Measurements from ENCODE around the gene HPCA.

HPCA gene

GRCh38 chr1:32886004-32886827 lies at the start of gene HPCA:
Gene HPCA (plus strand): TSS chr1:32886491. CDS start chr1:32888899, 2,408 bp downstream.
- no peak for DNase-seq

GRCh38 chr1:32848354-32849063 lies 37.8 kb upstream of the HPCA start:
- DNase-seq = no peak

- DNase-seq = no peak
Observed at GRCh38 chr1:32855861-32856617, 30.3 kb upstream of the HPCA start.

- no peak for DNase-seq
Observed at GRCh38 chr1:32858136-32858535, 28.2 kb upstream of the HPCA start.

- no peak for DNase-seq
Observed at GRCh38 chr1:32858791-32859190, 27.5 kb upstream of the HPCA start.

GRCh38 chr1:32859915-32860314 lies 26.4 kb upstream of the HPCA start:
- DNase-seq = no peak

- DNase-seq = no peak
Observed at GRCh38 chr1:32860566-32860965, 25.7 kb upstream of the HPCA start.

- no peak for DNase-seq
Observed at GRCh38 chr1:32861904-32862695, 24.2 kb upstream of the HPCA start.

GRCh38 chr1:32863218-32863880 lies 22.9 kb upstream of the HPCA start:
- no peak for DNase-seq

GRCh38 chr1:32863881-32864245 lies 22.4 kb upstream of the HPCA start:
- no peak for DNase-seq

GRCh38 chr1:32864375-32865019 lies 21.8 kb upstream of the HPCA start:
- no peak for DNase-seq

- DNase-seq = no peak
Observed at GRCh38 chr1:32865639-32866405, 20.5 kb upstream of the HPCA start.

GRCh38 chr1:32867151-32867550 lies 19.1 kb upstream of the HPCA start:
- DNase-seq = no peak

- no peak for DNase-seq
Observed at GRCh38 chr1:32867671-32868070, 18.6 kb upstream of the HPCA start.

- no peak for DNase-seq
Observed at GRCh38 chr1:32868085-32868484, 18.2 kb upstream of the HPCA start.

- no peak for DNase-seq
Observed at GRCh38 chr1:32868806-32869455, 17.4 kb upstream of the HPCA start.

- no peak for DNase-seq
Observed at GRCh38 chr1:32869923-32870614, 16.2 kb upstream of the HPCA start.

GRCh38 chr1:32870615-32871363 lies 15.5 kb upstream of the HPCA start, which contains the start of gene FNDC5:
Gene FNDC5 (minus strand): TSS chr1:32870912.
- no peak for DNase-seq

All from stimulated activated CD4-positive, alpha-beta T cell treated with anti-CD3 and anti-CD28 coated beads, Interleukin-12 subunit alpha, Interleukin-12 subunit beta, amount 100 ng/mL, for 4 hours (primary cell).